Astrocyte of the hippocampus (primary cell): Measurements from ENCODE around the gene PNMT.

Experiments used
- DNase-seq: peaks from one replicate; pipeline ENCODE4 v3.0.0; 2011; ENCODE audit warnings: low read depth, low spot score

PNMT gene

DNA sequence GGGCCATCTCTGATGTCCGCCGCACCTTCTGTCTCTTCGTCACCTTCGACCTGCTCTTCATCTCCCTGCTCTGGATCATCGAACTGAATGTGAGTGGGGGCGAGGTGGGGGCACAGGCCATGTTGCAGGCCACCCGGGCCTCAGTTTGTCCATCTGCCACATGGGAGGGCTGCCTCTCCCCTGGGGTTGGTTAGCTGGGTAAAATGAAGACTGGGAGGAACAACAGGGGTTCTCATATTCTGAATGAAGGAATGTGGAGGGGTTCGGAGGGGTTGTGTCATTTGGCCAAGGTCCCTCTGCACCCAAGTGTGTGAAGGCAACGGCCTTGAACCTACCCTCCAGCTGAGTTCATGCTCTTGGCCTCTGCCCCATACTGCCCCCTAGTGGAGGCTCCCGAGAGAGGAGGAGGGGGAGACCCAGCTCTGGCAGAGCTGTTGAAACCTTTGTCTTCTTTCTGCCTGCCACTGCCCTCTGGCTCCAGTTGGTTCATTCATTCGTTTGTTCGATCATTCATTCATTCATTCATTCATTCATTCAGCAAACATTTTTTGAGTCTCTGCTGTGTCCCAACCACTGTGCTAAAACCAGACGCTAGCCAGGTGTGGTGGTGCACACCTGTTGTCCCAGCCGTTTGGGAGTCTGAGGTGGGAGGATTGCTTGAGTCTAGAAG lies 14.5 kb upstream of the PNMT start:
- peak; percentile 40 for DNase-seq

DNA sequence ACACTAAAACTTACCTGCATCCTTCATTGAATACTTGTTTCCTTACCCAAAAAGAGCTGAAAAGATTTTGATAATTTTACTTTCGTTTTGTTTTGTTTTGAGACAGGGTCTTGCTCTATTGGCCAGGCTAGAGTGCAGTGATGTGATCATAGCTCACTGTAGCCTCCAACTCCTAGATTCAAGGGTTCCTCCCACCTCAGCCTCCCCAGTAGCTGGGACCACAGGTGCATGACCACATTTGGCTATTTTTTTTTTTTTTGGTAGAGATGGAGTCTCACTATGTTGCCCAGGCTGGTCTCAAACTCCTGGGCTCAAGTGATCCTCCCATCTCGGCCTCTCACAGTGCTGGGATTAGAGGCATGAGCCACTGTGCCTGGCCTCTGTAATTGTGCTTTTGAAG lies 13.1 kb upstream of the PNMT start:
- DNase-seq: no peak

DNA sequence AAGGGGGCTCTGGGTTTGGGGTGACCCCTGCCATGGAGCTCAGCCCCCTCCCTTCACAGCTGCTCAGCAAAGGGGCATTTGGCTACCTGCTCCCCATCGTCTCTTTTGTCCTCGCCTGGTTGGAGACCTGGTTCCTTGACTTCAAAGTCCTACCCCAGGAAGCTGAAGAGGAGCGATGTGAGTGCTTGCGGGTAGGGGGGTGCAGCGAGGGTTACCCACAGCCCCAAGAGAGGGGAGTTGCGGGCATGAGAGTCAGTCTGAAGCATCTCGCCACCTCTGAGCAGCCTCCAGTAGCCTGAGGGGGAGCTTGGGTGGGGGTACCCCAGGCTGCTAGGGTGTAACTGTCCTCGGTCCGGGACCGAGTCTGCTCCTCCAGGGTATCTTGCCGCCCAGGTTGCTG lies 9.9 kb upstream of the PNMT start:
- no peak for DNase-seq

GRCh38 chr17:39658760-39659159 lies 9.5 kb upstream of the PNMT start:
- DNase-seq: no peak

DNA sequence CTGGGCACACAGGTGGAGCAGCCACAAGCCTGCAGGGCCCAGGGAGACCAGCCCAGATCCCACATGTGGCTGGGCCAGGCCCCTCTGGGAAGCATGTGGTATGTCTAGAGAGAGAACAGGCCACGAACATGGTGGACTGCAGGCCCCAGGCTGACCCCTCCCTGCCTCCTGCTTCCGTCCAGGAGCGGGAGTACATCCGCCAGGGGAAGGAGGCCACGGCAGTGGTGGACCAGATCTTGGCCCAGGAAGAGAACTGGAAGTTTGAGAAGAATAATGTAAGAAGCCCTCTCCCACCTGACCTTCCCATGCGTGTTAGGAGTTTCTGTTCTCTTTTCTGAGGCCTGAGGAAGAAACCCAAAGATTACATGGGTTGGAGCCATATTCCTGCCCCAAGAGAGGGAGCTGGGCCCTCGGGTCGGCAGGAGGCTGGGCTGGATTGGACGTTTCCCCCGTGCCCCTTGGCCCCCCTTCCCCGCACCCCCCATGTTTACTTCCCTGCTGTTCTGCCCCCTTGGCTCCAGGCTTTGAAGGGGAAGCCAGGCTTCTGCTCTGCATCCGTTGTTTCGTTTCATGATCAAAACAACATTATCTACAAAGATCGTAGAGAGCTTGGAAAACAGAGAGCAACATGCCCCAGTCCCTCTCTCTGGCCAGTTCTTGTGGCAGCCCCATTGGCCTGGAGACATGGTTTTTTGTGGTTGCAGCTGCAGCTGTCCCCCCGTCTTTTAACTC lies 8.8 kb upstream of the PNMT start:
- no peak for DNase-seq

DNA sequence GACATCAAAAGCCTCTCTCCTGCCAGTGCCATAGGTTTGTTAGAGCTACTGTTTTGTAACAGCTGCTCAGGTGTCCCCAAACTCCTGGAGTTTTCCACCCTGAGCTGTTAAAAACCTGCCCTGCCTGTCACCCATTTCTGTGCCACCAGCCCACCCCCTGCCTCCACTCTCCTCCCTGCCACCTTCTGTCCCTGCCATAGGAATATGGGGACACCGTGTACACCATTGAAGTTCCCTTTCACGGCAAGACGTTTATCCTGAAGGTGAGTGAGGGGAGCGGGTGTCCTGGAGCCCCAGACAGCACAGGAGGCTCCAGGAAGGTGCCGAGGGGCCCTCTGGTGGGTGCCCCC lies 8.3 kb upstream of the PNMT start:
- no peak for DNase-seq

DNA sequence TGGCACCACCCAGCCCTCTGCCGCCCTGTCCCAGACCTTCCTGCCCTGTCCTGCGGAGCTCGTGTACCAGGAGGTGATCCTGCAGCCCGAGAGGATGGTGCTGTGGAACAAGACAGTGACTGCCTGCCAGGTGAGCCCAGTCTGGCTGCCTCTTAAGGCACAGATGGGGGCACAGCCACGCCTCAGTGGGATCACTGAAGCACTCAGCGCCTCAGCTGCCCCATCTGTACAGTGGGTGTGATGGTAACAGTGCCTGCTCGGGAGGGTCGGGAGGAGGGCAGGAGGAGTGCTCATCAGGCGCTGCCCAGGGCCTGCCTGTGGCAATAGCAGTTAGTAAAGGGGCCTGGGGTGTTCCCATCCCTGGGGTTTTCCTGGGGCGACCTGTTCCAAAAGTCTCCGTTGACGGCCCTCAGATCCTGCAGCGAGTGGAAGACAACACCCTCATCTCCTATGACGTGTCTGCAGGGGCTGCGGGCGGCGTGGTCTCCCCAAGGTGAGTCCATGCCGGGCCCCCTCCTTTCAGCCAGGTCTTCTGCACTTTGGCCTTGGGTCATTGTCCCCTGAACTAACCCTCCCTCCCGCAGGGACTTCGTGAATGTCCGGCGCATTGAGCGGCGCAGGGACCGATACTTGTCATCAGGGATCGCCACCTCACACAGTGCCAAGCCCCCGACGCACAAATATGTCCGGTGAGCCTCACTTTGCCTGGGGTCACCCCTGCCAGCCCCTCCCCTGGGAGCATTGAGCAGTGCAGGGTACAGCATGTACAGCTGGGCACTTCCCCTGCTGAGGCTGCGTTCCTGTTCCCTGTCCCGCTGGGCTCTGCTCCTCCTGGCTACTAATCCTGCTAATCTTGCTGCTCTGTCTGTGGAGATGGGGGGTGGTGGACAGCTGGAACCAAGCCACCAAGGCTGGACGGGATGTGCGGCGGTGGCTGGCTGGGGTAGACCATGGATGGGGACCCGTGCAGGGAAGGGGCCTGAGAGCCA lies 7.6 kb upstream of the PNMT start:
- DNase-seq: no peak

DNA sequence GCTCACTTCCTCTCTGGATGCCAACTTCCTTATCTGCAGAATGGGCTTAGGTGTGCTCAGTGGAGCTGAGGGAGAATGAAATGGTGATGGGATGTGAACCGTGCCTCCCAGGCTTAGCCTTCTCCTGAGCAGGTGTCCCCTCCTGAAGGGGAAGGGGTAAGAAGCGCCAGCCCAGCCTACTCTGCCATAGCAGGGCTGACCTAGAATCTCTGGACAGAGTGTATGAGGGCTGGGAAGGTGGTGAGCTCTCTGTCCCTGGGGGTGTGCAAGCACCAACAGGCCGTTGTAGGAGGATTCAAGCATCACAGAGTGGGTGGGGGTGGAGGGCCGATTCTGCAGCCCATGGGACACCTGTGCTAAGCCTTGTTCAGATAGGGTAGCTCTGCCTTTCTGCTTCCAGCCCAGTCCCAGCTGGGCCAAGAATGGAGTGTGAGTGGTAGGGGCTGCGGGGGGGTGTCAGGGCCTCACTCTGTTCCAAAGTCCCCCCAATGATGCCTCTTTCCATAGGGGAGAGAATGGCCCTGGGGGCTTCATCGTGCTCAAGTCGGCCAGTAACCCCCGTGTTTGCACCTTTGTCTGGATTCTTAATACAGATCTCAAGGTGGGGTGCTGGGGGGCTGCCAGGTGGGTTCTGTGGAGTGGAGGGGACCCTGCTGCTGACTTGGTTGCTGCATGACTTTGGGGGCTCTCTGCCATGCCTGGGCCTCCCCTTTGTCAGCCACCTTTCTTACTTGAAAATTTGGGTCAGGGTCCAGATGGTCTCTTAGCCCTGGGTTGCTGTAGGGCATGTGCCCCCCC lies 6.3 kb upstream of the PNMT start:
- DNase-seq: no peak

DNA sequence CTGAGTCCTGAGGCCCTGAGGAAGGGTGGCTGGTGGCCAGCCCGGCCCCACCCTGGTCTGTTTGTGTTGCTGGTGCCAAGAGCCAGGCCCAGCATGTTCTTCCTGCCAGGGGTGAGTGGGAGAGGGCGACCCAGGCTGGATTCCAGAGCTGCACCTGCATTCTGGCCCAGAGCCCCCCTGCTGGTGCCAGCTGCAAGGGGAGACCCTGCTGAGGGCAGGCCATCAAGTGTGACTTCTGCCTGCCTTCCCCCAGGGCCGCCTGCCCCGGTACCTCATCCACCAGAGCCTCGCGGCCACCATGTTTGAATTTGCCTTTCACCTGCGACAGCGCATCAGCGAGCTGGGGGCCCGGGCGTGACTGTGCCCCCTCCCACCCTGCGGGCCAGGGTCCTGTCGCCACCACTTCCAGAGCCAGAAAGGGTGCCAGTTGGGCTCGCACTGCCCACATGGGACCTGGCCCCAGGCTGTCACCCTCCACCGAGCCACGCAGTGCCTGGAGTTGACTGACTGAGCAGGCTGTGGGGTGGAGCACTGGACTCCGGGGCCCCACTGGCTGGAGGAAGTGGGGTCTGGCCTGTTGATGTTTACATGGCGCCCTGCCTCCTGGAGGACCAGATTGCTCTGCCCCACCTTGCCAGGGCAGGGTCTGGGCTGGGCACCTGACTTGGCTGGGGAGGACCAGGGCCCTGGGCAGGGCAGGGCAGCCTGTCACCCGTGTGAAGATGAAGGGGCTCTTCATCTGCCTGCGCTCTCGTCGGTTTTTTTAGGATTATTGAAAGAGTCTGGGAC lies 5.5 kb upstream of the PNMT start:
- no peak for DNase-seq

DNA sequence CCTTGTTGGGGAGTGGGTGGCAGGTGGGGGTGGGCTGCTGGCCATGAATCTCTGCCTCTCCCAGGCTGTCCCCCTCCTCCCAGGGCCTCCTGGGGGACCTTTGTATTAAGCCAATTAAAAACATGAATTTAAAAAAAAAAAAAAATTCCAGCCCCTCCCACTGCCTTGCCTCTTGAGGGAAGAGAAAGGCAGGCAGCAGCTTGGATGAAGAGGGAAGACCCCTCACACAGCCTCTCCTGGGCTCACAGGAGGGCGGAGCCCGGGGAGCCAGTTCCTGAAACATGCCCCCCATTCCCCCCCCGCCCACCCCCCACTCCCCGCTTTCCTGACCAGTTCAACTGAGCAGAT lies 4.9 kb upstream of the PNMT start:
- DNase-seq: no peak

DNA sequence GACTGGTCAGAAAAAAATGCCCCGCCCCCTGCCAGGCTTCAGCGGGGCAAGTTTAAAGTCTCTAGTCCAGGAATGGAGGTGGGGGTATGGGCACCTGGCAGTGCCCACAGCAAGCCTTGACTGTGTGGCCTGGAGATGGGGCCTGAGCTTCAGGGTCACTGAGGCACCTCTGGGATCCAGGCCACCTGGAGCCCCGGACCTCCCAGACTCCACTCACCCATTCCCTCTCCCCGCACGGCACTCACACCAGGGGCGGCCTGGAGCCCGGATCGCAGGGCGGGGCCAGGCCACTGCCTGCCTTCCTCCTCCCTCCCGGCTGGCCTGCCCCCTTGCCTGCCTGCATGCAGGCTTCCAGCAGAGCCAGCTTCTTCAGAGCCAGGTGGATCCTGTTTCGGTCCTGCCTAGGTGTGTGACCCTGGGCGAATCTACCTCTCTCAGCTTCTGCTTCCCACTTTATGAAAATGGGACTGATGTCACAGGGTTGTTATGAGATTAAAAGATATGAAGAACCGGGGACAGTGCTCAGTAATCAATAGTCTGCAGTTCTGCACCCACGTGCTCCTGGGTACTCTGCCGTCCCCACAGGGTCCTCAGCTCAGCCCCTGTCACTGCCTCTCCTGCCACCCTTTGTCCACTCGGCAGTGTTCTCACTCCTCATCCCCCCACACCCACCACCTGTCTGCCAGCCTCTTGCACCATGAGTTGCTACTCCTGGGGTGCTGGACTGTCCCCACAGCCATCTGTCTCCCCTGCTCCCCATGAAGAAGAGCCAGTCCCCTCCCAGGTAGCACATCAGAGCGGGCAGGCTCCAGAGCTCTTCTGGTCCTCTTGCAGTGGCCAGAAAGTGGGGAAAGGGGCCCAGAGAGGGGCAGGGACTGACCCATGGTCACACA lies 4.3 kb upstream of the PNMT start:
- peak; percentile 33 for DNase-seq

GRCh38 chr17:39664581-39665561 lies 3.4 kb upstream of the PNMT start, which contains the start of gene TCAP:
Gene TCAP, plus strand, starts transcription at chr17:39665349. Its CDS starts 11 bp downstream, at chr17:39665360.
- no peak for DNase-seq

- no peak for DNase-seq
These were observed 2.5 kb upstream of the PNMT start for GRCh38 chr17:39665642-39666224.

GRCh38 chr17:39666231-39666600 lies 2.0 kb upstream of the PNMT start:
- no peak for DNase-seq

DNA sequence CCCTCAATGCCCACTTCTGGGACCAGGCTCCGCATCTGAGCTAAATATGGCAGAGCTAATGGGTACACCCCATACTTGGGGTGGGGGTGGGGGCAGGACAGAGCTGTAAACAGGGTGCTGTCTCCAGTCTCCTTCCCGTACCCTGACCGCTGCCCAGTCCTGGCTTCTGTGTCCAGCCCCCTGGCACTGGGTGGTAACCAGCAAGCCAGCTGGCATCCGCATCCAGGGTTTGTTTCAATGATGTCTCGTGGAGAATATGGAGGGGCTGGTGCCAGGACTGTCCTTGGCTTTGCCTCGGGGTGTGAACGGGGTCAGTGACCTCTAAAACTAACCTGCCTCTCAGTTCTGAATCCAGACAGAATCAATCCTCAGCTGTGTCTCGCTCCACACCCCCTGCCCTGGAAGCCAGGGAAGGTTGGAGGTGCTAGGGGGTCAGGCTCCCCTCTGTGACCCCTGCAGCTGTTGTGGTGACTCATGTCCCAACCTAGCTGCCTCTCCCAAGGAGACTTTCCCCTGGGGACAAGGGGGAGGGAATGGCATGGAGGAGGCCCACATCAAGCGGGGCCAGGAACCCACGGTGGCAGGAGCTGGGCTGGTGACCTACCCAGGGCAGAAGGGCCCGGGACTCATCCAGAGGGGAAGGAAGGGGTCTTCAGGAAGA lies 1.5 kb upstream of the PNMT start:
- DNase-seq: no peak

GRCh38 chr17:39667262-39667944 lies 850 bp upstream of the PNMT start:
- no peak for DNase-seq
